CD4-positive, alpha-beta T cell treated with Interferon gamma for 1 hour (primary cell): ENCODE results near the gene MPIG6B.

Source experiments
- DNase-seq: peaks from one replicate; pipeline ENCODE4 v3.0.0-alpha.2; 2020

Gene MPIG6B

DNA sequence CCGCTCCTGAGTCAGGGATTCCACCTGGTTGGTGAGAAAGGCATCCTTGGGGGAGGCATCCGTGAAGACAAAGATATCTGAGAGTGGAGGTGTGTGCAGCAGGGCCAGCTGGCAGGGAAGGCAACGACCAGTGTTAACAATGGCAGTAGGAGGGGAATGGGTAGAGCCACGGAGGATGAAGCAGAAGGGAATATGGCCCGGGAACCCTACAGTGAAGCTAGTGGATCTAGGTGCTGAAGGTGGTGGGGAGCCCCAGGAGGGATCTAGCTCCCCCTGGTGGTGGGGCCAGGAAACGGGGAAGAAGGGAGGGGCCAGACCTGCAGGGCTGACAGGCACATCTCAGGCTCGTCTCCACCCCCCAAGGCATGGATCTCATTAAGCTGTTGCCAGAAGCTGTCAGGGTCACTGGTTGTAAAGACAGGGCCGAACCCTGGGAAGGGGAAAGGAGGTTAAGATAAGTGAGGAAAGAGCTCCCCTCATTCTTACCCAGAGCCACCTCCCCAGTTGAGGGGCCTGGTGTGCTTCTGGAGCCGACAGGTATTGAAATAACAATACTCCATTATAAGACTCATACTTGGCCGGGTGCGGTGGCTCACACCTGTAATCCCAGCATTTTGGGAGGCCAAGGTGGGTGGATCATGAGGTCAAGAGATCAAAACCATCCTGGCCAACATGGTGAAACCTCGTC lies 46.7 kb downstream of the MPIG6B start:
- DNase-seq: peak; percentile 81

- DNase-seq: no peak
Measured at GRCh38 chr6:31770860-31771259, 47.7 kb downstream of the MPIG6B start.

DNA sequence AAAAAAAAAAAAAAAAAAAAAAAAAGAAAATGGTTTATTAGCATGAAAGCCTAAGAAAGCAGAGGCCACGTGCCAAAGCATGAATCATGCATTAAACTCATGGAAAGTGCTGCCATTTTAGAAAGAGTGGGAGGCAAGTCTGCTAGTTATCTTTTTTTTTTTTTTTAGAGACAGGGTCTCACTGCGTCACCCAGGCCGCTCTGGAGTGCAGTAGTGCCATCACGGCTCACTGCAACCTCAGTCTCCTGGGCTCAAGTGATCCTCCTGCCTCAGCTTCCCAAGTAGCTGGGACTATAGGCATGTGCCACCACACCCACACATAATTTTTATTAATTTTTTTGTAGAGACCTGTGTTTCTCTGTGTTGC lies 48.8 kb downstream of the MPIG6B start:
- no peak for DNase-seq

- DNase-seq: no peak
Measured at GRCh38 chr6:31775184-31775583, 52.0 kb downstream of the MPIG6B start.

- no peak for DNase-seq
Measured at GRCh38 chr6:31775633-31776484, 52.7 kb downstream of the MPIG6B start.
